ENCODE measurements around the gene FRMPD4.

- TF ChIP-seq, protein P1, sequence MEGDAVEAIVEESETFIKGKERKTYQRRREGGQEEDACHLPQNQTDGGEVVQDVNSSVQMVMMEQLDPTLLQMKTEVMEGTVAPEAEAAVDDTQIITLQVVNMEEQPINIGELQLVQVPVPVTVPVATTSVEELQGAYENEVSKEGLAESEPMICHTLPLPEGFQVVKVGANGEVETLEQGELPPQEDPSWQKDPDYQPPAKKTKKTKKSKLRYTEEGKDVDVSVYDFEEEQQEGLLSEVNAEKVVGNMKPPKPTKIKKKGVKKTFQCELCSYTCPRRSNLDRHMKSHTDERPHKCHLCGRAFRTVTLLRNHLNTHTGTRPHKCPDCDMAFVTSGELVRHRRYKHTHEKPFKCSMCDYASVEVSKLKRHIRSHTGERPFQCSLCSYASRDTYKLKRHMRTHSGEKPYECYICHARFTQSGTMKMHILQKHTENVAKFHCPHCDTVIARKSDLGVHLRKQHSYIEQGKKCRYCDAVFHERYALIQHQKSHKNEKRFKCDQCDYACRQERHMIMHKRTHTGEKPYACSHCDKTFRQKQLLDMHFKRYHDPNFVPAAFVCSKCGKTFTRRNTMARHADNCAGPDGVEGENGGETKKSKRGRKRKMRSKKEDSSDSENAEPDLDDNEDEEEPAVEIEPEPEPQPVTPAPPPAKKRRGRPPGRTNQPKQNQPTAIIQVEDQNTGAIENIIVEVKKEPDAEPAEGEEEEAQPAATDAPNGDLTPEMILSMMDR (IDR thresholded peaks at IDR 0.05), result no peak
- no peak for TF ChIP-seq ZFX (IDR thresholded peaks at IDR 0.05; ENCODE audit: borderline replicate concordance)
Observed at GRCh38 chrX:12441381-12442128, 303.3 kb downstream of the FRMPD4 start.

All from 22Rv1 (cell line).